NCI-H1048 (cell line): Measurements from ENCODE around the gene IGFBP4.

Experiments
- DNase-seq: peaks from one replicate; lab custom pipeline; 2025; lab: John Stamatoyannopoulos, UW

The IGFBP4 gene

GRCh38 chr17:40490289-40490853 is 47.1 kb downstream of the IGFBP4 start:
- no peak for DNase-seq

DNA sequence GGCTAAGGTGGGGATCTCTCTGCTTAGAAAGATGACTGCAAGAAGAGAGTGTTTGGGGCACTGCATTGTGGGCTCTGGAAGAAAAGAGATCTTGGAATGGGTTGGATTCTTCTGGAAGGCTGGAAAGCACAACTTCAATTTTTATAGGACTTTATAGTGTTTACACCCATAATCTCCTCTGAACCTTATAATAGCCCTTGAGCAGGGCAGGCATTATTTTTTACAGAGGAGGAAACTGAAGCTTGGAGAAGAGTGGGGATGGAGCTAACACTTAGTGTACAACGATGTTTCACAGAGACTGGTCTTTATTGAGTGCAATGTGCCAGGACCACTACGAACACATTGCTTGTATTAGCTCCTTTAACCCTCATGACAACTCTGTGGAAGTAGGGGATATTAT is 47.7 kb downstream of the IGFBP4 start:
- no peak for DNase-seq

- no peak for DNase-seq
Observed at GRCh38 chr17:40491486-40491885, 48.2 kb downstream of the IGFBP4 start.

- no peak for DNase-seq
Observed at GRCh38 chr17:40493697-40494096, 50.4 kb downstream of the IGFBP4 start.

DNA sequence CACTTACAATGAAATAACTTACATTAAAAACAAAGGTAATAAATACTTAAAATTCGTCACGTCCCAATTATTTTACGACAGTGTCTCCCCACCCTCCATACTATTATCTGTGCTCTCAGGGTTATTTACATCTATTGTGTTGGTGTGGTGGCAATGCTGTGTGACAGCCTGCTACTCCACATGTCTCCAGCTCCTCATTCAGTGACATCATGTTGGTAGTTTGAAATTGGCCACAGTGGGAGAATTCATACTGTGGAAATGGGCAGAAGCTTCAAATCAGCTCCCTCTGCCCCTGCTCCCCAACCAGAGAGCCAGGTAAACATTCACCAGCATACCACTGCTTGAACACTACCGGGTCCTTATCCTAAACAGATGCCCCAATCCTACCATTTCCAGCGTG is 51.9 kb downstream of the IGFBP4 start:
- no peak for DNase-seq

- DNase-seq: no peak
Observed at GRCh38 chr17:40496170-40496569, 52.9 kb downstream of the IGFBP4 start.

- DNase-seq: no peak
Observed at GRCh38 chr17:40496634-40497420, 53.6 kb downstream of the IGFBP4 start.

GRCh38 chr17:40497695-40498094 is 54.4 kb downstream of the IGFBP4 start:
- no peak for DNase-seq

DNA sequence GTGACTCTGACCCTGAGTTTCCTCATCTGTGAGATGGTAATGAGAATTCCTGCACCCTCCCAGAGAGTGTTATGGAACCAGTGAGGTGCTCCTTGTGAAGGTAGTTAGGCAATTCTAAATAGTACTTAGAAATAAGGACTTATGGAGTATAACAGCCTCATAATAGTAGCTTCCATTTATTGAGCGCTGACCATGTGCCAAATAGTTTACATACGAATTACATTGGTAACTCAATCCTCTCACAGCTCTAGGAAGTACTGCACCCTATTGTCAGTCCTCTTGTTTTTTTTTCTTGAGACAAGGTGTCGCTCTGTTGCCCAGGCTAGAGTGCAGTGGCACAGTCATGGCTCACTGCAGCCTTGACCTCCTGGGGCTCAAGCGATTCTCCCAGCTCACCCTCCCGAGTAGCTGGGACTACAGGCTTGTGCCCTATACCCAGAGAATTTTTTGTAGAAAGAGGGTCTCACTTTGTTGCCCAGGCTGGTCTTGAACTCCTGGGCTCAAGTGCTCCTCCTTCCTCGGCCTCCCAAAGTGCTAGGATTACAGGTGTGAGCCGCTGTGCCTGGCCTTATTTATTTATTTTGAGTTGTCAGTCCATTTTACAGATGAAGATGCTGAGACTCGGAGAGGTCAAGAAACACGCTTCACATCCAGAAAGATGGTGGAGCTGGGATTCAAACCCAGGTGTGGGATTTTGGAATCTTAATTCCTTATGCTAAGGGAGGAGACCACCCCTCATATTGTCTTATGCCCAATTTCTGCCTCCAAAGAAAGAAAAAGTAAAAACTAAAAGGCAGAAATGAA is 55.2 kb downstream of the IGFBP4 start:
- DNase-seq: no peak

GRCh38 chr17:40499551-40500189 is 56.4 kb downstream of the IGFBP4 start:
- peak; percentile 15 for DNase-seq

DNA sequence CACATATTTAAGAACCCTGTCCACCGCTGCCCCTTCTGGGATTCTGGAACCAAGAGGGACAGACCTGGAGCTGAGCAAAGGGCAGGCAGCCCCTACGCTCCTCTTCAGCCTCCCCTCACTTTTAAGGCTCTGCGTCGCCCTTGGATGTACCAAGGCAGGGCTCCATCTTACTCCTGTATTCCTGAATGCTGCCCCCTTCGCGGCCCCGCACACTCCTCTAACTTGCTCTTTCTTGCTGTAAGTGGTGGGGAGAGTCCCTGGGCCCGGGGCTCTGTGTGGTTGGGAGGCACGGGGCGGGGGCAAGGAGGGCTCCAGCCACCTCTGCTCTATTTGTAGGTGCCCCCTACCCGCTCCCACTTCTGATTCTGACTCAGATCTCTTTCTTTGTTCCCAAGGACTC is 56.9 kb downstream of the IGFBP4 start:
- DNase-seq: no peak

DNA sequence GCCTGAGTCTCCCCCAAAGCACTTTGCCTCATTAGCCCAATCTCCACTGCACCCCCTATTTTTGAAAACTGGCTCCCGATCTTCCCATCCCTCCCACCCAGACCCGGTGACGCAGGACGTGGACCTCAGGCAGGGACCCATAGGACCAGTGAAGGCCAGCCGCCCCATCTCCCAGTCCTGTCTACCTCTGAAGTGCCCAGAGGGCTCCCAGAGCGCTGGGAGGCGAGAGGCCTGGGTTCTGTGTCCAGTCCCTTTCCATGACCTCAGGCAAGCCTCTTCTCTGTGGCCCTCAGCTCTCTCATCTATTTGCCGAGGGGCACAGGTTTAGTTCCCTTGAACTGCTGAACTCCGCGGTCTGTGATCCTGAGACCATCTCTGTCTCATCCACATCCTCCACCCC is 57.5 kb downstream of the IGFBP4 start:
- no peak for DNase-seq

DNA sequence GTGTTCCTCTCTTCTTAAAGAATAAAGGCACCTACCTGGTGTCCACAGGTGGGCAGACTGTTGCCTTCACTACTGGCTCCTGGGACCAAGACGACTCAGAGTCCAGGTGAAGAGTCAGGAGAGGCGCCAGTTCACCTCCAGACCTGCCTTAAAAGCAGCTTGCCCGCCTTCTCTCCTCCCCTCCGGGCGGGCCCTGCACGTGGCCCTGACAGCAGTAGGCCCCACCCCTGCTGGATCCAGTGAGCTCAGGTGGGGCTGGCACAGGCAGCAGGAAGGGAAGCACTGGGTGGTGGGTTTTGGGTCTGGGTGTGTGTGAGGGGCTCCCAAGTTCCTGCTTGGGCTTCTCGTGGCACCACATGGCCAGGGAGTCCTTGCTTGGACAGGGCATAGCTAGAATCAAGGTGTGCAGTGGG is 58.3 kb downstream of the IGFBP4 start, which contains the start of gene TNS4:
TSS of gene TNS4 (minus strand) at position 125 of the 413 bp plus-strand sequence. CDS start 5,198 bp downstream, outside the sequence.
- DNase-seq: no peak

DNA sequence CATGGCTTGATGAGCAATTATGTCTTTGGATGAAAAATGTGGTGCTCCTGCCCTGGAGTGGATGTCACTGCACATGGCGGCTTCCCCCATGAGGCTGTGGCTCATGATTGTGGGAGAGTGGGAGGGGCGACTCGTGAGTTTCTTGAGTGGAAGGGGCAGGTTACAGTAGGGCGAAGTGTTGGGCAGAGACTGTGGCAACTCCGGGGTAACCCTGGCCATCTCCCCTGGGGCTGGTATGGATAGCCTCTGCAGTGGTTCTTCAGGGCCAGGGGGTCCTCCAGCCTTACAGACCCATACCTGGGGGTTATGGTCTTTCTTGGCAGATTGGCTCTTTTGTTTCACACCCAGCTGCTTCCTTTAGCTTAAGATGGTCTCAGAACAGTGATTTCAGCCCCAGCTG is 59.5 kb downstream of the IGFBP4 start:
- DNase-seq: no peak

- DNase-seq: no peak
Observed at GRCh38 chr17:40503154-40503553, 59.9 kb downstream of the IGFBP4 start.

- DNase-seq: no peak
Observed at GRCh38 chr17:40506786-40507185, 63.5 kb downstream of the IGFBP4 start.
